NCI-H128 (cell line): ENCODE data around the gene GPR37.

Experiments
- DNase-seq: peaks from one replicate; lab custom pipeline; 2025; ENCODE audit not compliant: unreplicated experiment; lab: John Stamatoyannopoulos, UW

GPR37 gene

GRCh38 chr7:124728610-124729009 is 37.0 kb downstream of the GPR37 start:
- no peak for DNase-seq

DNA sequence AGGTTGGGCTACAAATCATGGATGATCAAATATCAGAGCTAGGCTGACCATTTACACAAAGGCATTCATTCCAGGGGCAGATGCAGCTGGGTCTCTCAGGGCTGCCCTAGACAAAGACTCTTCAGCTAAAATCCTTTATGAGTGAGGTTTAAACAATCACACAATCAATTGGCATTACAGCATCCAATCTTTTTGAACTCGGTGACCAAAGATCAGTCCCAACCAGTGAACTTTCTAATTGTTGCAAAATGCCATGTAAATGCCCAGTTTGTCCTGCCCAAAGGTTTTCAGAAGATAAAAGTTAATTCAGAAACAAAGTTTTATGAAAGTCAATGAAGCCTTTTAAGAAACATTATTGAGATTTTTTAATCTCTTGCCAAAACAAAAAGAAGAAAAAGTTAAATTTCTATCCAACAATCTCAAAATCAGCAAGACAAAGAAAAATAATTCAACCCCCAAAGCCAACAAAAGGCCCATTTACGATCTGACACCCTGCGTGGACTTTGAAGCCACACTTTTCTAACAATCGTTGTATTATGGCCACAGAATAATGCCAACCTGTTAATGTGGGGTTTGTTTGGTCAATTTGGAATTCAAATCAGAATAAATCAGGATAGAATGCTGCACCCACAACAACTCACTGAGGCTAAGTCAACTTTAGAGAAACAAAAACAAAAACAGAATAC is 40.9 kb downstream of the GPR37 start:
- no peak for DNase-seq

DNA sequence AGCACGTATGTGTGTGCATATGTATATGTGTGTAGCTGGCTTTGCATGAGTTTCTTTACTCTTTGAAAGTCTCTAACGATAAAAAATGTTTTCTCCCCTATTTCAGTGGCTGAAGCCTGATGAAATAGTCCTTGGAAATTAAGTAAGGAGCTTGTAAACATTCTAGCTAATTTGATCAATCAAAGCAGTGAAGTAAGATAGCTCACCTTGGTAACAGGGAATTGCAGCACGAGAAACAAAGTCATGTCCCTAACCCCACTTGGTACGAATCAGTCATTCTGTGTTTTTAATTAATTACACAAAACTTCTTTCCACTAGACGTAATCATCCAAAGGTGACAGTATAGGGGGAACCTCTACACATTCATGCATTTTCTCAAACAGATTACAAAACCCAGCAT is 41.5 kb downstream of the GPR37 start:
- DNase-seq = no peak

DNA sequence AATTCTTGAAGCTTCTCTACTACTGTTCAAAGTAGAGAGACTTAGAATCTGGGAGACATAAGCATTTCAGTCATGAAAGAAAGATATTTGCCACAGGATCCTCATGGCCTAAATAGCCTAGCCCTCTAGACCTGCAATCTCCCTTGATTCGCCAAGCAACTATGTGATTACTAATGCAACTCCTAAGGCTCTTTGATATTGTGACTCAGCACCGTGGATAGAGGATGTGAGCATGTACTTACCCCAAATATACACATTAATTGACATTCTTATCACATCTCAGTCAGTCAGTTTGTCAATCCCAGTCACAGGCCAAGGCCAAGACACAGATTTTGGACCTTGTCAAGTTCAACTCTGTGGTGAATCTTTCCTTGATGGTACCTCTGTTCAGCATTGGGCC is 42.6 kb downstream of the GPR37 start:
- no peak for DNase-seq

DNA sequence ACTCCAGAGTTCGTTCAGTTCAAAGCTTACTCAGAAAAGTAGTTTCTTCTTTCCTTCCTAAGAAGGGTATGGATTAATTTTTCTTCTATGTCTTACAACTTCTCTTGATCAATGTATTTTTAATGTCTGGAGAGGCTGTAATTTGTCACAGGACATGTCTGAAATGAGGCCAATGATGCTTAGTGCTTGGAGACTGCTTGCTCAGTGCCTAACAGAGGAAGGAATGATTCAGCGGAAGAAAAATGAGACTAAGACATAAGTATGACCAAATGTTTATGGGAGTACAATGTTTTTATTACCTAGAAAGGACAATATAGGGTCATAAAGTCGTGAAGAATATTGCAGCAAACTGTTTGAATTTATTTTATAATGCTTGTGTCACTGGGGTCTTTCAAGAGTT is 43.3 kb downstream of the GPR37 start:
- no peak for DNase-seq

DNA sequence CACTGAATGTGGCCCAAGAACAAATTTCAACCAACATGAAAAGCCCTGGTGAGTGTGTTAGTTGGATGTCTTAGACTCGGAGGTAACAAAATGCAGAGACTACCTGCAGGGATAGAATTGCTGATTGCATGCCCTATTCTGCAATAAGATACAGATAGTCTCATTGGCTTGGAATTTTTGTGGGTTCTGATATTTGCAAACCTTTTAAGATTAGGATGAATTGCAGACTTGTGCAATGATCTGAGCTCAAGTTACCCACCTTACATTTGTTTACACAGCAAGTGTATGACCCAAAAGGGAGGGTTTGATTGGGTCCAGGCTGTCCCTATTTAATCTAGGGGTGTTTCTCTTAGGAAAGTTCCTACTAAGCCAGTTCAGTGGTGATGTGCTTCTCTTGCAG is 45.4 kb downstream of the GPR37 start:
- DNase-seq = no peak

- no peak for DNase-seq
Measured at GRCh38 chr7:124718032-124718766, 47.4 kb downstream of the GPR37 start.

GRCh38 chr7:124716894-124717293 is 48.7 kb downstream of the GPR37 start:
- no peak for DNase-seq

DNA sequence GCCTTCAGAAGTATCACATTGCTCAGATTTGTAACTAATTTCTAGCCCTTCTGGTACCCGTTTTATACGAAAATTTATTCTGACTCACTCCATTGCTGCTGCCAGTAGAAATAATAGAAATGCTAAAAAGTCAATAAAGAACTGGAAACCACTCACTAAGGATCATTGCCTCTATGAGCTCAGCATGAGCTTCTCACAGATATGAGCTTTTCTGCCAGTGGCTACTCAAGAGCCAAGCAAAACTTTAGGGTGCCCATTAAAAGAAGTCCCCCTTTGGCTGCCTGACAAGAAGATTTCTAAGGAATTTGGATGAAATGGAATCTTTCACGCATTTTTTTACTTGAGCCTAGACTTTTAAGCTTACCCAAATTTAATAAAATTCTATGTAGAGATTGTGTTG is 52.5 kb downstream of the GPR37 start:
- DNase-seq = no peak

- DNase-seq = no peak
Measured at GRCh38 chr7:124712017-124712416, 53.6 kb downstream of the GPR37 start.

- no peak for DNase-seq
Measured at GRCh38 chr7:124702385-124702784, 63.2 kb downstream of the GPR37 start.

GRCh38 chr7:124701955-124702354 is 63.6 kb downstream of the GPR37 start:
- DNase-seq = no peak

GRCh38 chr7:124700655-124701054 is 64.9 kb downstream of the GPR37 start:
- no peak for DNase-seq

GRCh38 chr7:124698964-124699363 is 66.6 kb downstream of the GPR37 start:
- no peak for DNase-seq

DNA sequence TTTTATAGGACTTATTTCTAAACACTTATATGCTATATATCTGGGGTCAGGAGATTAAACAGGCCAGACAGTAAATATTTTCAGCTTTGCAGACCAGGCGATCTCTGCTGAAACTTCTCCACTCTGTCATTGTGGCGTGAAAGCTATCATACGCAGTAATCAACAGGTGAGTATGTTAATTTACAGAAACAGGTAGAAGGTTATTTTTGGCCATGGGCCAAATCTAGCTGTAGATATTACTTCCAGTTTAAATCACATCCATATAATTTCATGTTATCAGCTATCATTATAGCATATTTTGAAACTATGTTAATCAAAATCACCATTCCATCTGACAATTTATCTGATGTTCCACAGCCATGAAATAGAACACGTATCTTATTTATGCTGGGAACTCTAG is 67.8 kb downstream of the GPR37 start:
- no peak for DNase-seq
